NCI-H1436 treated with DMSO at 0.1 percent for 48 hours (cell line): ENCODE results near the gene COPZ1.
"Not testable (repeated sequence)": the region's sequence is repeated elsewhere in the genome, so short reads cannot be mapped to it uniquely, and the experiment has no call there.

Experiments
- DNase-seq: peaks from one replicate; lab custom pipeline; 2025; lab: John Stamatoyannopoulos, UW

The COPZ1 gene

GRCh38 chr12:54324617-54325441 is at the start of gene COPZ1:
Gene COPZ1 (plus strand): TSS chr12:54325131. CDS start chr12:54325164, 33 bp downstream.
- DNase-seq: peak; percentile 99

- DNase-seq: no peak
These were observed 48.6 kb upstream of the COPZ1 start for GRCh38 chr12:54276368-54276767.

- no peak for DNase-seq
These were observed 47.1 kb upstream of the COPZ1 start for GRCh38 chr12:54277823-54278276.

- DNase-seq: no peak
These were observed 45.7 kb upstream of the COPZ1 start for GRCh38 chr12:54279227-54279631.

- peak; percentile 96 for DNase-seq
These were observed 45.1 kb upstream of the COPZ1 start, which contains the start of gene CBX5 for GRCh38 chr12:54279632-54280467. Gene CBX5 (minus strand): TSS chr12:54280122. CDS start chr12:54257650, 22,472 bp downstream.

- DNase-seq: peak; percentile 98
These were observed 44.3 kb upstream of the COPZ1 start, which contains the start of gene HNRNPA1 for GRCh38 chr12:54280468-54281260. Gene HNRNPA1 (plus strand): TSS chr12:54280726. CDS start chr12:54280808, 82 bp downstream.

- not testable (repeated sequence) for DNase-seq
These were observed 43.7 kb upstream of the COPZ1 start for GRCh38 chr12:54281261-54281638.

GRCh38 chr12:54281694-54282093 is 43.2 kb upstream of the COPZ1 start:
- DNase-seq: not testable (repeated sequence)

- DNase-seq: no peak
These were observed 41.9 kb upstream of the COPZ1 start for GRCh38 chr12:54282949-54283593.

- DNase-seq: not testable (repeated sequence)
These were observed 40.7 kb upstream of the COPZ1 start for GRCh38 chr12:54284070-54284780.

GRCh38 chr12:54285150-54286041 is 39.5 kb upstream of the COPZ1 start:
- DNase-seq: no peak

GRCh38 chr12:54286042-54287030 is 38.6 kb upstream of the COPZ1 start:
- DNase-seq: no peak

- no peak for DNase-seq
These were observed 37.4 kb upstream of the COPZ1 start for GRCh38 chr12:54287261-54288157.

GRCh38 chr12:54292083-54292930 is 32.6 kb upstream of the COPZ1 start:
- DNase-seq: no peak

- no peak for DNase-seq
These were observed 32.0 kb upstream of the COPZ1 start for GRCh38 chr12:54292931-54293241.

- DNase-seq: no peak
These were observed 30.6 kb upstream of the COPZ1 start for GRCh38 chr12:54294152-54294952.
